ENCODE results near the gene TMEM117.
"Not testable (repeated sequence)": the region's sequence is repeated elsewhere in the genome, so short reads cannot be mapped to it uniquely, and the experiment has no call there.

Gene TMEM117

GRCh38 chr12:44126806-44127205, 290.9 kb downstream of the TMEM117 start:
- DNase-seq: no peak

GRCh38 chr12:44127966-44128710, 292.3 kb downstream of the TMEM117 start:
- DNase-seq: no peak

- no peak for DNase-seq
Measured at GRCh38 chr12:44143175-44143574, 307.3 kb downstream of the TMEM117 start.

- no peak for DNase-seq
Measured at GRCh38 chr12:44148936-44149335, 313.1 kb downstream of the TMEM117 start.

GRCh38 chr12:44154128-44154527, 318.2 kb downstream of the TMEM117 start:
- DNase-seq: no peak

GRCh38 chr12:44155358-44155757, 319.5 kb downstream of the TMEM117 start:
- DNase-seq: no peak

- DNase-seq: no peak
Measured at GRCh38 chr12:44157359-44157758, 321.5 kb downstream of the TMEM117 start.

GRCh38 chr12:44158746-44159145, 322.9 kb downstream of the TMEM117 start:
- DNase-seq: no peak

GRCh38 chr12:44159216-44159615, 323.3 kb downstream of the TMEM117 start:
- no peak for DNase-seq

- DNase-seq: no peak
Measured at GRCh38 chr12:44159862-44160261, 324.0 kb downstream of the TMEM117 start.

GRCh38 chr12:44162961-44163360, 327.1 kb downstream of the TMEM117 start:
- no peak for DNase-seq

- DNase-seq: no peak
Measured at GRCh38 chr12:44174053-44174452, 338.2 kb downstream of the TMEM117 start.

- no peak for DNase-seq
Measured at GRCh38 chr12:44184499-44185206, 348.8 kb downstream of the TMEM117 start.

GRCh38 chr12:44193281-44193680, 357.4 kb downstream of the TMEM117 start:
- no peak for DNase-seq

- DNase-seq: not testable (repeated sequence)
Measured at GRCh38 chr12:44195719-44196118, 359.8 kb downstream of the TMEM117 start.

- DNase-seq: no peak
Measured at GRCh38 chr12:44206045-44206444, 370.2 kb downstream of the TMEM117 start.

GRCh38 chr12:44217146-44217883, 381.4 kb downstream of the TMEM117 start:
- no peak for DNase-seq

- no peak for DNase-seq
Measured at GRCh38 chr12:44223736-44224135, 387.9 kb downstream of the TMEM117 start.

GRCh38 chr12:44224399-44225148, 388.7 kb downstream of the TMEM117 start:
- no peak for DNase-seq

- DNase-seq: no peak
Measured at GRCh38 chr12:44225149-44225510, 389.2 kb downstream of the TMEM117 start.

GRCh38 chr12:44227616-44228015, 391.7 kb downstream of the TMEM117 start:
- DNase-seq: no peak

- DNase-seq: no peak
Measured at GRCh38 chr12:44229846-44230245, 394.0 kb downstream of the TMEM117 start.

- no peak for DNase-seq
Measured at GRCh38 chr12:44235674-44236073, 399.8 kb downstream of the TMEM117 start.
